ENCODE results near the gene SNX13.
"Not testable (repeated sequence)": the region's sequence is repeated elsewhere in the genome, so short reads cannot be mapped to it uniquely, and the experiment has no call there.

The SNX13 gene

GRCh38 chr7:17909310-17909709 is 31.0 kb downstream of the SNX13 start:
- not testable (repeated sequence) for DNase-seq

- no peak for DNase-seq
Measured at GRCh38 chr7:17907014-17907413, 33.3 kb downstream of the SNX13 start.

GRCh38 chr7:17903337-17903736 is 37.0 kb downstream of the SNX13 start:
- DNase-seq: no peak

GRCh38 chr7:17902599-17902998 is 37.7 kb downstream of the SNX13 start:
- DNase-seq: no peak

- DNase-seq: no peak
Measured at GRCh38 chr7:17900464-17900863, 39.8 kb downstream of the SNX13 start.

GRCh38 chr7:17898111-17898510 is 42.2 kb downstream of the SNX13 start:
- no peak for DNase-seq

GRCh38 chr7:17887286-17887685 is 53.0 kb downstream of the SNX13 start:
- DNase-seq: no peak

GRCh38 chr7:17882685-17883084 is 57.6 kb downstream of the SNX13 start:
- DNase-seq: no peak

- DNase-seq: no peak
Measured at GRCh38 chr7:17879075-17879661, 61.1 kb downstream of the SNX13 start.

GRCh38 chr7:17878627-17879026 is 61.7 kb downstream of the SNX13 start:
- DNase-seq: no peak

- no peak for DNase-seq
Measured at GRCh38 chr7:17871815-17872533, 68.3 kb downstream of the SNX13 start.

GRCh38 chr7:17870406-17870805 is 69.9 kb downstream of the SNX13 start:
- no peak for DNase-seq

GRCh38 chr7:17863809-17864143 is 76.5 kb downstream of the SNX13 start:
- DNase-seq: no peak

GRCh38 chr7:17863095-17863808 is 77.0 kb downstream of the SNX13 start:
- no peak for DNase-seq

- no peak for DNase-seq
Measured at GRCh38 chr7:17856251-17856650, 84.0 kb downstream of the SNX13 start.

- DNase-seq: no peak
Measured at GRCh38 chr7:17855202-17855601, 85.1 kb downstream of the SNX13 start.

GRCh38 chr7:17854261-17855047 is 85.8 kb downstream of the SNX13 start:
- no peak for DNase-seq

GRCh38 chr7:17852361-17852760 is 87.9 kb downstream of the SNX13 start:
- no peak for DNase-seq

- no peak for DNase-seq
Measured at GRCh38 chr7:17849504-17849903, 90.8 kb downstream of the SNX13 start.

- no peak for DNase-seq
Measured at GRCh38 chr7:17848516-17848915, 91.8 kb downstream of the SNX13 start.

GRCh38 chr7:17846935-17847334 is 93.4 kb downstream of the SNX13 start:
- no peak for DNase-seq

- no peak for DNase-seq
Measured at GRCh38 chr7:17845197-17845547, 95.1 kb downstream of the SNX13 start.

- DNase-seq: no peak
Measured at GRCh38 chr7:17844514-17845196, 95.6 kb downstream of the SNX13 start.

Data from activated CD4-positive, alpha-beta T cell treated with anti-CD3 and anti-CD28 coated beads for 48 hours (primary cell).